Kidney (tissue), 14 donors: ENCODE results near the gene CREB3L2. TPM values are rescaled to one million over a fixed set of nuclear protein-coding genes. Genes with fewer than 3 reads are reported as not detected.

Experiments used
- DNase-seq, 5 donors: peaks; one replicate each; pipeline ENCODE4 v3.0.0-alpha.2; 2013 to 2020
- FAIRE-seq: peaks from 2 replicates; lab custom pipeline; 2012; peaks lifted over from hg19 to GRCh38; lab: Jason Lieb, UNC
- H3K27ac ChIP-seq, 2 donors: one replicate each; pipeline ENCODE4 v1.7.0; 2013; ENCODE audit warnings: low read depth in 2 of 2, low read length in 2 of 2, inconsistent platforms in 1 of 2
- H3K27me3 ChIP-seq: one replicate; pipeline ENCODE4 v1.7.1; 2013; ENCODE audit warnings: low read length, inconsistent platforms; ENCODE audit not compliant: control insufficient read depth, insufficient read depth
- H3K36me3 ChIP-seq, 3 donors: one replicate each; pipeline versions ENCODE4 v1.7.0 to v1.7.1; 2013; ENCODE audit warnings: low read length in 3 of 3, control low read depth in 1 of 3, inconsistent platforms in 1 of 3; ENCODE audit not compliant: insufficient read depth in 3 of 3, control insufficient read depth in 2 of 3
- H3K4me1 ChIP-seq, 3 donors: one replicate each; pipeline versions ENCODE4 v1.7.0 to v1.7.1; 2013; ENCODE audit warnings: low read length in 3 of 3, inconsistent platforms in 1 of 3, low read depth in 1 of 3; ENCODE audit not compliant: control insufficient read depth in 2 of 3, insufficient read depth in 2 of 3
- H3K4me3 ChIP-seq, 3 donors: one replicate each; pipeline versions ENCODE4 v1.7.0 to v1.8.1; 2013; ENCODE audit warnings: low read length in 3 of 3, control low read depth in 1 of 3, inconsistent platforms in 1 of 3
- H3K9ac ChIP-seq, 3 donors: one replicate each; pipeline versions ENCODE4 v1.7.0 to v1.7.1; 2013; ENCODE audit warnings: low read length in 3 of 3, control low read depth in 1 of 3, inconsistent platforms in 1 of 3
- H3K9me3 ChIP-seq, 3 donors: one replicate each; pipeline versions ENCODE4 v1.7.0 to v1.7.1; 2013; ENCODE audit warnings: low read length in 3 of 3, control low read depth in 1 of 3, inconsistent platforms in 1 of 3; ENCODE audit not compliant: control insufficient read depth in 2 of 3, insufficient read depth in 1 of 3
- intact Hi-C: fragments of 100-400 bp; cut with DNase I; formaldehyde crosslinking; loops from one replicate; pipeline ENCODE4 v1.11.1; 2022
- polyA plus RNA-seq: library from polyadenylated mRNA; stranded (reverse); fragments of 350-450 nt; fragmentation: Illumina TruSeq; extraction: RNeasy Lipid Tissue Mini Kit (QIAGEN cat#74804); gene quantifications from one replicate; pipeline ENCODE4 v1.2.3, GENCODE V29; 2014; ENCODE audit warnings: low read depth, low replicate concordance; ENCODE audit not compliant: insufficient read depth
- total RNA-seq: library from RNA; stranded (reverse); fragmentation: NEBNext Ultra II Directional; extraction: Animal tissue kit (Norgen Biotek cat#: 25700); gene quantifications from one replicate; pipeline ENCODE4 v1.2.1, GENCODE V29; 2021
- TF ChIP-seq, protein P1 (sequence below): IDR thresholded peaks from 3 replicates; pipeline ENCODE4 v1.5.1; 2012; ENCODE audit warnings: mild to moderate bottlenecking, moderate library complexity, borderline replicate concordance; ENCODE audit not compliant: insufficient read depth; ENCODE audit errors: extremely low read depth
- donor health status: control.
- donor health status: control.
- donor health status: control.
- donor health status: control.
- donor health status: control.
- donor health status: DM: yes; HTN: yes; CAD: no.
- donor health status: Normal renal cell carcinoma (clear cell type).

The CREB3L2 gene
- total and polyA plus RNA-seq, 2 donors from 2014 or later: 18.5 to 114 TPM

DNA sequence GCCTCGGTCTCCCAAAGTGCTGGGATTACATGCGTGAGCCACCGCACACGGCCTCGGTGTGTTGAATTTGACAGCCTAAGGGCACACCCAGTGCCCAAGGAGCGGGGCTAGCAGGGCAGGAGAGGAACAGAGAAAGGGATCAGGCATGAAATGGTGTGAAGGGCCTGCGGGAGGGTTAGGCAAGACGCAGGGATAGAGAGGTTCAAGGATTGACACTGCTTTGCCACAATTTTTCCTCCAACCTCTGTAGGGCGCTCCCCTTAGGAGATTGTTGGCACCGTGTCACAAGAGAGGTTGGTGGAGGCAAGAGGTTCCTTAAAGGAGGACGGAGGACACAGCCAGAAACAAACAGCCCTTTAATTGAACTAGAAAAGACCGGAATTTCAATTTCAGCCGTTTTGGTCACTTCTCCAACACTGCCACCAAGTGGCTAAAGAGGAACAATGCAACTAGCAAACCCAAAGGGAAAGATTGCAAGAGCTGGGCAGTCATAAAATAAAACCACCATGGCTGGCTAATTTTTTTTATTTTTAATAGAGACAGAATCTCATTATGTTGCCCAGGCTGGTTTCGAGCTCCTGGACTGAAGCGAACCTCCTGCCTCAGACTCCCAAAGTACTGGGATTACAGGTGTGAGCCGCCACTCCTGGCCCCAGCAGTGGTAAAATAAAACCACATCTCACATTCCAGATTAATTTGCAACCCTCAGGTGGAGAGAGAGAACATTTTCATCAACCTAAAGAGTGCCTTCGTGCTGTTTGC lies 6.9 kb upstream of the CREB3L2 start:
- FAIRE-seq: peak; percentile 88
- Histone ChIP-seq H3K27ac (no peak overlapping the region), H3K9ac (no peak overlapping the region)

DNA sequence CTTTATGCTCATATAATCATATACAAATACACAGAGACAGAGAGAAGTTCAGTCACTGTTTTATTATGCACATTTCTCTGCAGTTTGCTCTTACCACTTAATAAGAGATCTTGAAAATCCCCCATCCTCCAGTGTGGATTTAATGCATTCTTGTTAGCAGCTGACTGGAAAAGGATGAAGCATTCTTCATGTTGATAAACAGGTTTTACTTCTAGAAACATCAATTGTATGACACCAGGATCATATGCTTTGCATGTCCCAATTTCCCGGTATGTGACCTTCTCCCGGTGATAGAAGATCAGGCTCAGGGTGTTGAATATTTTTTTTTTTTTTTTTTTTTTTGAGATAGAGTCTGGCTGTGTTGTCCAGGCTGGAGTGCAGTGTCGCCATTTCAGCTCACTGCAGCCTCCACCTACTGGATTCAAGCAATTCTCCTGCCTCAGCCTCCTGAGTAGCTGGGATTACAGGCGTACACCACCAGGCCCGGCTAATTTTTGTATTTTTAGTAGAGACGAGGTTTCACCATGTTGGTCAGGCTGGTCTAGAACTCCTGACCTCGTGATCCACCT lies 6.2 kb upstream of the CREB3L2 start:
- Histone ChIP-seq H3K4me3 (no peak overlapping the region), H3K27me3 (no peaks in the 10 kb centered on the region), H3K9ac (no peak overlapping the region), H3K9me3 (no peaks in the 10 kb centered on the region), H3K27ac (no peak overlapping the region), H3K36me3 (no peaks in the 10 kb centered on the region), H3K4me1 (no peaks in the 10 kb centered on the region)
- DNase-seq (no peak), FAIRE-seq (no peak)
- intact Hi-C loops: loop anchor here (5.0 kb wide), 1 partner anchor 106 kb away; no protein-coding TSS in a partner anchor
- TF ChIP-seq, protein P1, sequence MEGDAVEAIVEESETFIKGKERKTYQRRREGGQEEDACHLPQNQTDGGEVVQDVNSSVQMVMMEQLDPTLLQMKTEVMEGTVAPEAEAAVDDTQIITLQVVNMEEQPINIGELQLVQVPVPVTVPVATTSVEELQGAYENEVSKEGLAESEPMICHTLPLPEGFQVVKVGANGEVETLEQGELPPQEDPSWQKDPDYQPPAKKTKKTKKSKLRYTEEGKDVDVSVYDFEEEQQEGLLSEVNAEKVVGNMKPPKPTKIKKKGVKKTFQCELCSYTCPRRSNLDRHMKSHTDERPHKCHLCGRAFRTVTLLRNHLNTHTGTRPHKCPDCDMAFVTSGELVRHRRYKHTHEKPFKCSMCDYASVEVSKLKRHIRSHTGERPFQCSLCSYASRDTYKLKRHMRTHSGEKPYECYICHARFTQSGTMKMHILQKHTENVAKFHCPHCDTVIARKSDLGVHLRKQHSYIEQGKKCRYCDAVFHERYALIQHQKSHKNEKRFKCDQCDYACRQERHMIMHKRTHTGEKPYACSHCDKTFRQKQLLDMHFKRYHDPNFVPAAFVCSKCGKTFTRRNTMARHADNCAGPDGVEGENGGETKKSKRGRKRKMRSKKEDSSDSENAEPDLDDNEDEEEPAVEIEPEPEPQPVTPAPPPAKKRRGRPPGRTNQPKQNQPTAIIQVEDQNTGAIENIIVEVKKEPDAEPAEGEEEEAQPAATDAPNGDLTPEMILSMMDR: no peak

More for the DNA sequence above, 6.9 kb upstream of the CREB3L2 start:
- Histone ChIP-seq H3K4me1 (no peaks in the 10 kb centered on the region), H3K36me3 (no peaks in the 10 kb centered on the region), H3K27me3 (no peaks in the 10 kb centered on the region), H3K4me3 (peak overlapping the region in 1 of 3 donors; percentile 42), H3K9me3 (no peaks in the 10 kb centered on the region)
- intact Hi-C loops: loop anchor here (5.0 kb wide), 1 partner anchor 106 kb away; no protein-coding TSS in a partner anchor
- TF ChIP-seq, protein P1: peak; percentile 94
- DNase-seq: peak in 4 of 5 donors; percentile 58 to 92 (median 72)

DNA sequence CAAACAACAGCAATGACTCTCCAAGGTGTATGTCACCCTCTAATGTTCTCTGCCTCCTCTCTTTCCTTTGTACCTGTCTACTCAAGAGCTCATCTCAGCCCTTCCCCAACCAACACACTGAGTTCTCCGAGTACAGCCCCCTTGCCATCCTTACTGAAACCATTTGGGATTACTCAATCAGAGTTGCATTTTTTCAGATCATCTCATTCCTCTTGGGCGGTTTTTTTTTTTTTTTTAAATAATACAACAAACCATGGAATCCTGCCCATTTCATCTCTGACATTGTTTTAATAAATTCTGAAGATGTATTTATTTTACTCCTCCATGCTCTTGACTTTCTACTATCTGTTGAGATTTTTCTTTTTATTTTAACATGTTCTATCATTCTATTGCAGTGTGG lies 4.2 kb upstream of the CREB3L2 start:
- Histone ChIP-seq H3K4me3 (no peak overlapping the region), H3K36me3 (no peaks in the 10 kb centered on the region), H3K27ac (no peak overlapping the region), H3K9me3 (no peaks in the 10 kb centered on the region), H3K4me1 (peaks cover 0 to 5% (median 3%) of the 10 kb centered on the region in 3 donors), H3K27me3 (no peaks in the 10 kb centered on the region), H3K9ac (no peak overlapping the region)
- intact Hi-C loops: loop anchor here (5.0 kb wide), 1 partner anchor 104 kb away; no protein-coding TSS in a partner anchor
- TF ChIP-seq, protein P1: no peak
- DNase-seq (no peak), FAIRE-seq (no peak)
